Upper lobe of left lung (tissue), 6 donors: ENCODE data around the gene HPSE. TPM values are rescaled to one million over a fixed set of nuclear protein-coding genes. Genes with fewer than 3 reads are reported as not detected.

Experiments used
- ATAC-seq, 2 donors: fragments of 200-7000 bp; cut with Tn5 transposase; one replicate each; pipeline ENCODE4 v1.9.1; 2022; ENCODE audit warnings: mild to moderate bottlenecking in 2 of 2, moderate library complexity in 2 of 2; ENCODE audit not compliant: low FRiP score in 2 of 2
- DNase-seq, 2 donors: peaks; one replicate each; pipeline ENCODE4 v3.0.0-alpha.2; 2019 to 2020
- H3K27ac ChIP-seq, 4 donors: fragments of 200-600 bp; sonication (generic); one replicate each; pipeline ENCODE4 v1.5.1; 2016 to 2019
- H3K27me3 ChIP-seq, 4 donors: fragments of 200-600 bp; sonication (generic); one replicate each; pipeline ENCODE4 v1.5.1; 2017 to 2019
- H3K36me3 ChIP-seq, 4 donors: fragments of 200-600 bp; sonication (generic); one replicate each; pipeline ENCODE4 v1.5.1; 2016 to 2019
- H3K4me1 ChIP-seq, 4 donors: fragments of 200-600 bp; sonication (generic); one replicate each; pipeline ENCODE4 v1.5.1; 2018 to 2019
- H3K4me3 ChIP-seq, 4 donors: fragments of 200-600 bp; sonication (generic); one replicate each; pipeline ENCODE4 v1.5.1; 2017 to 2019; ENCODE audit warnings: mild to moderate bottlenecking in 2 of 4, moderate library complexity in 1 of 4
- H3K9me3 ChIP-seq, 4 donors: fragments of 200-600 bp; sonication (generic); one replicate each; pipeline ENCODE4 v1.5.1; 2018 to 2019
- EP300 ChIP-seq, 4 donors: sonication (generic); formaldehyde crosslinking; IDR thresholded peaks; one replicate each; pipeline ENCODE4 v1.5.1; 2017; ENCODE audit warnings: antibody characterized with exemption in 4 of 4, control low read depth in 2 of 4
- POLR2A ChIP-seq, 4 donors: fragments of 450-650 bp; IDR thresholded peaks; one replicate each; pipeline ENCODE4 v1.5.1; 2016 to 2017; ENCODE audit warnings: antibody characterized with exemption in 4 of 4, mild to moderate bottlenecking in 2 of 4
- POLR2AphosphoS5 ChIP-seq, 2 donors: sonication (generic); formaldehyde crosslinking; IDR thresholded peaks; one replicate each; pipeline ENCODE4 v1.5.1; 2017; ENCODE audit warnings: antibody characterized with exemption in 2 of 2
- WGBS, 2 donors: methylation state at CpG; one replicate each; pipeline ENCODE4 v1.1.5; 2017 to 2018; 5-methylcytosine and 5-hydroxymethylcytosine counted together
- total RNA-seq, 6 donors: library from RNA; depleted of rRNA in 4 of 6; stranded (reverse); fragments of >200 nt in 4 of 6; gene quantifications; one replicate each; pipeline versions ENCODE4 v1.1.0 to v1.2.1, GENCODE V29; 2016 to 2021
- TF ChIP-seq, protein P1 (sequence below), 6 experiments: fragments of 450-650 bp in 4 of 6; fragments of 200-600 bp in 2 of 6; sonication (generic) in 2 of 6; IDR thresholded peaks; one replicate each; pipeline ENCODE4 v1.5.1; 2016 to 2019; ENCODE audit warnings: antibody characterized with exemption in 6 of 6
- donor health status: DM: no; HTN: no; CAD: no; lungs with moderate emphysema.
- donor health status: DM: no; HTN: yes; CAD: no; lungs with severe emphysema.

Gene HPSE
- total RNA-seq, 6 donors from 2014 or later: 2.1 to 9.1 (median 5.2) TPM

DNA sequence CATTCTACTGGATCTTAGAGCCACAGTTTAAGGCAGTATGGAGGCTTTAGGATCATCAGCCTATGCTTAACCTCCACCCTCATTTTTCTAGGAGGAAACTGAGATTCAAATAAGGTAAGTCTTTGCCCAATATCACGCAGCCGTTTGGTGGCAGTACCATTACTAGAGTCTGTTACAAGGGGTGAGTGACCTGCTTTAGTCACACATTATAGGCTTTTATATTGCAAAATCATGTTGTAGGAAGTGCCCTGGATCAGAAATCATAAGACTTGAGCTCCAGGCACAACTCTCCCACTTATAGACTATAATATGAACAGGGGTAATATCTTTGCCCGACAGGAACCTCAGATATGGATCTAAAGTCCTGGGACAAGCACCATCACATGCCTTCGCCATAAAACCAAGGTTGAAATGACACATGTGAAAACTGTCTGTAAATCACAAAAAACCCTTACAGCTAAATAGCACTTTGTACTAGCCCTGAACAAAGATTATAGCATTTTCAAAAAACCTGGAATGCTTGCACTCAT, 19.2 kb downstream of the HPSE start:
- ATAC-seq (no peak), DNase-seq (no peak)
- Histone ChIP-seq H3K27me3 (no peaks in the 10 kb centered on the region), H3K9me3 (no peaks in the 10 kb centered on the region), H3K27ac (no peak overlapping the region), H3K36me3 (no peaks in the 10 kb centered on the region), H3K4me3 (no peak overlapping the region), H3K4me1 (peaks cover 0 to 2% (median 0%) of the 10 kb centered on the region in 4 donors)
- TF ChIP-seq, protein P1, sequence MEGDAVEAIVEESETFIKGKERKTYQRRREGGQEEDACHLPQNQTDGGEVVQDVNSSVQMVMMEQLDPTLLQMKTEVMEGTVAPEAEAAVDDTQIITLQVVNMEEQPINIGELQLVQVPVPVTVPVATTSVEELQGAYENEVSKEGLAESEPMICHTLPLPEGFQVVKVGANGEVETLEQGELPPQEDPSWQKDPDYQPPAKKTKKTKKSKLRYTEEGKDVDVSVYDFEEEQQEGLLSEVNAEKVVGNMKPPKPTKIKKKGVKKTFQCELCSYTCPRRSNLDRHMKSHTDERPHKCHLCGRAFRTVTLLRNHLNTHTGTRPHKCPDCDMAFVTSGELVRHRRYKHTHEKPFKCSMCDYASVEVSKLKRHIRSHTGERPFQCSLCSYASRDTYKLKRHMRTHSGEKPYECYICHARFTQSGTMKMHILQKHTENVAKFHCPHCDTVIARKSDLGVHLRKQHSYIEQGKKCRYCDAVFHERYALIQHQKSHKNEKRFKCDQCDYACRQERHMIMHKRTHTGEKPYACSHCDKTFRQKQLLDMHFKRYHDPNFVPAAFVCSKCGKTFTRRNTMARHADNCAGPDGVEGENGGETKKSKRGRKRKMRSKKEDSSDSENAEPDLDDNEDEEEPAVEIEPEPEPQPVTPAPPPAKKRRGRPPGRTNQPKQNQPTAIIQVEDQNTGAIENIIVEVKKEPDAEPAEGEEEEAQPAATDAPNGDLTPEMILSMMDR (IDR thresholded peaks at IDR 0.05): no peak
- TF ChIP-seq EP300 (IDR thresholded peaks at IDR 0.05): no peak
- 74 to 94% methylated on average over 4 of the region's 4 CpGs for WGBS, 2 donors

DNA sequence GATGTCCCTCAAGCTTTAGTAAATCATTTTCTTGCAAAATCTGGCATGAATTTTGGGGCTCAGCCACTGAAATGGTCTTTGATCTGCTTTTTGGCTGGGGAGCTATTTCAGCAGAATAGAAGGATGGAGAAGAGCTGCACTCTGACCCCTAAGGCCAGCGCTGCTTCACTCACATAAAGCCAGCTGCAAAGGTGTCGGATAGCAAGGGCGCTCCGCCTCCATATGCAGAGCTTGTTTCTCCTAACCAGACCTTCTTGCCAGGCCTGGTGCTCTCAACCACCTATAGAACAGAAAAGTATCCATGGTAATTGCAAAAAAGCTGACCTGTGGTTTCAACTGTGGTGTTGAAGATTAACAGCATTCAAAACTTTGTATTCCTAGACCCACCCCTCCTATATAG, 26.0 kb downstream of the HPSE start:
- WGBS, 2 donors: 71 to 80% methylated on average over 4 of the region's 4 CpGs
- Histone ChIP-seq H3K4me1 (no peaks in the 10 kb centered on the region), H3K27ac (no peak overlapping the region), H3K27me3 (no peaks in the 10 kb centered on the region), H3K36me3 (no peaks in the 10 kb centered on the region), H3K4me3 (no peak overlapping the region), H3K9me3 (no peaks in the 10 kb centered on the region)
- ATAC-seq (no peak), DNase-seq (no peak)
- TF ChIP-seq POLR2AphosphoS5 (IDR thresholded peaks at IDR 0.05) (no peak), EP300 (IDR thresholded peaks at IDR 0.05) (no peak), POLR2A (IDR thresholded peaks at IDR 0.05) (no peak)
- TF ChIP-seq, protein P1 (IDR thresholded peaks at IDR 0.05): no peak

DNA sequence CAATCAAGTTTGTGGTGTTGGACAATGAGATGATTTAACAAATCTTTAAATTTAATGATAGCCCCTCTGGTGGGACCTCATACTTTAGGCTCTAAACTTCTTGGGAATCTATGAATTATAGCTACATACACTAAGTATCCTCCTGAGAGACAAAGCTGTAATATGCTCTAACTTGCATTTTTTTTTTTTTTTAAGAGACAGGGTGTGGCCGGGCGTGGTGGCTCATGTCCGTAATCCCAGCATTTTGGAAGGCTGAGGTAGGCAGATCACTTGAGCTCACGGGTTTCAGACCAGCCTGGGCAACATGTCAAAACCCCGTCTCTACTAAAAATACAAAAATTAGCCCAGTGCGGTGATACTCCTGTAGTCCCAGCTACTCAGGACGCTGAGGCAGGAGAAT, 26.7 kb downstream of the HPSE start:
- Histone ChIP-seq H3K4me1 (no peaks in the 10 kb centered on the region), H3K4me3 (no peak overlapping the region), H3K27me3 (no peaks in the 10 kb centered on the region), H3K9me3 (no peaks in the 10 kb centered on the region), H3K27ac (no peak overlapping the region), H3K36me3 (no peaks in the 10 kb centered on the region)
- 83 to 86% methylated on average over 7 of the region's 7 CpGs for WGBS, 2 donors
- TF ChIP-seq EP300 (IDR thresholded peaks at IDR 0.05) (no peak), POLR2A (IDR thresholded peaks at IDR 0.05) (no peak), POLR2AphosphoS5 (IDR thresholded peaks at IDR 0.05) (no peak)
- TF ChIP-seq, protein P1 (IDR thresholded peaks at IDR 0.05): no peak
- ATAC-seq: no peak
- no peak for DNase-seq

DNA sequence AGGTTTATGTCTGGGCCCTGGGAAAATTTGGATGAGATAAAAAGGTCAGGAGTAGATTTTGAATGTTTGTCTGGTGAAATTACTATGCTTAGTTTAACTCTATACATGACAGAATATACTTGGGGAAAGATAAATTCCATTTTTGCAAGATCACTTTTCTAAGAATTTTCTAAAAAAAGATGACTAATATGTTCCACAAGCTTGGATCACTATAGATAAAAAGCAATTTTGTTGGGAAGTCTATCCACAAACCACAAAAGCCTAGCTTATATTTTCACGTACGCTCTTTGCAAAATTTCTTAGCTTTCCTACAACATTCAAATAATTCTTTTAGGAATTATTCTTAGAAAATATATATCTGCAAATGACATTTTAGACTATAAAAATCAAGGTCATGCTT, 29.5 kb downstream of the HPSE start:
- no peaks in the 10 kb centered on the region for H3K4me1 ChIP-seq
- no peak overlapping the region for H3K27ac ChIP-seq
- H3K9me3 ChIP-seq: no peaks in the 10 kb centered on the region
- 92% methylated on average over 2 of the region's 2 CpGs for whole genome bisulfite sequencing, 2 donors
- ATAC-seq (no peak), DNase-seq (no peak)
- no peak for TF ChIP-seq POLR2AphosphoS5 (IDR thresholded peaks at IDR 0.05)
- TF ChIP-seq, protein P1 (IDR thresholded peaks at IDR 0.05): no peak
- no peak for TF ChIP-seq POLR2A (IDR thresholded peaks at IDR 0.05)
- TF ChIP-seq EP300 (IDR thresholded peaks at IDR 0.05): no peak
- no peaks in the 10 kb centered on the region for H3K36me3 ChIP-seq
- H3K4me3 ChIP-seq: no peak overlapping the region
- no peaks in the 10 kb centered on the region for H3K27me3 ChIP-seq

DNA sequence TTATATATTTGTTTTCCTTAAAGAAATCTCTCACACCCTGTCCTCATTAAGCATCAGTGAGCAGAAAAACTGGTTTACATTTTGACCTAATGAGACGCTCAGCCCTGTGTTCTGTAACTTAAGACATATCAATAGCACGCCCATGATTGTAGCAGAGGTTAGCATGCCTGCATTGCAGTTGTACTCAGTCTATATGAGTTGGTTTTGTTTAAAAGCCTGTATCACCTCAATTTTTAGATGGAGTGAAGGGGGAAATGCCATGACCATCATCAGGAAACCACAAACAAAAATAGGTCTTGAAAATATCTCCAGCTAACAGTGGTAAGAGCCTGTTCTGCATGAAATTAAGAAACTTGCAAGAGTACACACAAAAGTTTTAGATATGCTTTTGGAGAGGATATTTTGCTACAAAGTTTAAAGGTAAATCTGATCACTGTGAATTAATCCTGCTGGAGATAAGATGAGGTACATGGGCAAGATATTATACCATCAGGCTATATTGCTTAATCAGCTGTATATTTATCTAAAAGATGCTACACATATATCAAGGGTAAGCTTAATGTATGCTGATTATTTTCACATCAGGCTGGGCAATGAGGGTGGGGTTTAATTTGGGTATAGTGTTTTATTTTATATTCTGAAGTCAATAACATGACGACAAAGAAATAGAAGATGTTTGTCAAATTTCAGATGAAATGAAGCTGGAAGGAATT, 36.9 kb downstream of the HPSE start:
- DNase-seq (no peak), ATAC-seq (no peak)
- TF ChIP-seq POLR2A (IDR thresholded peaks at IDR 0.05) (no peak), POLR2AphosphoS5 (IDR thresholded peaks at IDR 0.05) (no peak), EP300 (IDR thresholded peaks at IDR 0.05) (no peak)
- TF ChIP-seq, protein P1 (IDR thresholded peaks at IDR 0.05): no peak
- no peak overlapping the region for H3K4me3 ChIP-seq
- no peak overlapping the region for H3K27ac ChIP-seq
- H3K36me3 ChIP-seq: no peaks in the 10 kb centered on the region
- 72 to 77% methylated on average over 3 of the region's 3 CpGs for WGBS, 2 donors
- H3K9me3 ChIP-seq: no peaks in the 10 kb centered on the region
- H3K27me3 ChIP-seq: no peaks in the 10 kb centered on the region
- H3K4me1 ChIP-seq: no peaks in the 10 kb centered on the region
